HepG2 (cell line): ENCODE results near the gene CCDC117. TPM values are rescaled to one million over a fixed set of nuclear protein-coding genes. Genes with fewer than 3 reads are reported as not detected.
A peak's percentile ranks its signal among the peaks of the same experiment; 100 is the strongest.

Experiments
- CAMTA2 ChIP-seq: sonication (generic); formaldehyde crosslinking; IDR thresholded peaks from 2 replicates; pipeline ENCODE4 v1.4.0; 2020; ENCODE audit warnings: mild to moderate bottlenecking, missing genetic modification reagents, borderline replicate concordance
- CSRNP1 ChIP-seq: sonication (generic); formaldehyde crosslinking; IDR thresholded peaks from 2 replicates; pipeline ENCODE4 v1.8.1; 2023; ENCODE audit warnings: mild to moderate bottlenecking, missing genetic modification reagents
- GATAD2A ChIP-seq: IDR thresholded peaks from 2 replicates; pipeline ENCODE4 v1.6.1; 2016
- HMGXB3 ChIP-seq: sonication (generic); formaldehyde crosslinking; IDR thresholded peaks from 2 replicates; pipeline ENCODE4 v1.4.0; 2020; ENCODE audit warnings: missing genetic modification reagents, borderline replicate concordance
- HOXA7 ChIP-seq: sonication (generic); formaldehyde crosslinking; IDR thresholded peaks from 2 replicates; pipeline ENCODE4 v1.8.1; 2022; ENCODE audit warnings: mild to moderate bottlenecking, missing genetic modification reagents, moderate library complexity
- KDM1A ChIP-seq: IDR thresholded peaks from 2 replicates; pipeline ENCODE4 v1.6.1; 2016; ENCODE audit warnings: missing compliant biosample characterization
- MTA1 ChIP-seq: sonication (generic); formaldehyde crosslinking; IDR thresholded peaks from 2 replicates; pipeline ENCODE4 v1.4.0; 2020; ENCODE audit warnings: missing genetic modification reagents, mild to moderate bottlenecking, borderline replicate concordance
- MYNN ChIP-seq: sonication (generic); formaldehyde crosslinking; IDR thresholded peaks from 2 replicates; pipeline ENCODE4 v1.4.0; 2020; ENCODE audit warnings: mild to moderate bottlenecking, low read depth, missing genetic modification reagents
- PAF1 ChIP-seq: IDR thresholded peaks from 2 replicates; pipeline ENCODE4 v1.6.1; 2016; ENCODE audit warnings: missing genetic modification reagents, missing compliant biosample characterization
- SKI ChIP-seq: fragments of 450-650 bp; IDR thresholded peaks from one replicate; pipeline ENCODE4 v1.6.1; 2018; ENCODE audit warnings: mild to moderate bottlenecking; ENCODE audit not compliant: partially characterized antibody
- SNAPC5 ChIP-seq: sonication (generic); formaldehyde crosslinking; IDR thresholded peaks from 2 replicates; pipeline ENCODE4 v1.8.1; 2023; ENCODE audit warnings: mild to moderate bottlenecking, missing genetic modification reagents, borderline replicate concordance
- TAF1 ChIP-seq: sonication (generic); formaldehyde crosslinking; IDR thresholded peaks from 2 replicates; pipeline ENCODE4 v1.4.0; 2020; ENCODE audit warnings: missing genetic modification reagents
- ZBTB20 ChIP-seq: sonication (generic); formaldehyde crosslinking; IDR thresholded peaks from 2 replicates; pipeline ENCODE4 v1.8.1; 2023; ENCODE audit warnings: missing genetic modification reagents, low read depth, mild to moderate bottlenecking, borderline replicate concordance
- ZFP36 ChIP-seq: fragments of 150-350 bp; IDR thresholded peaks from 2 replicates; pipeline ENCODE4 v1.6.1; 2018; ENCODE audit warnings: borderline replicate concordance, low read length, low read depth; ENCODE audit not compliant: partially characterized antibody
- ZKSCAN1 ChIP-seq: fragments of 150-350 bp; IDR thresholded peaks from 2 replicates; pipeline ENCODE4 v1.6.1; 2014; ENCODE audit warnings: low read length
- ZNF136 ChIP-seq: sonication (generic); formaldehyde crosslinking; IDR thresholded peaks from 2 replicates; pipeline ENCODE4 v1.8.1; 2022; ENCODE audit warnings: low read depth, mild to moderate bottlenecking, moderate library complexity, missing genetic modification reagents
- ZNF20 ChIP-seq: sonication (generic); formaldehyde crosslinking; IDR thresholded peaks from 2 replicates; pipeline ENCODE4 v1.4.0; 2020; ENCODE audit warnings: mild to moderate bottlenecking, moderate library complexity, missing genetic modification reagents
- ZNF225 ChIP-seq: sonication (generic); formaldehyde crosslinking; IDR thresholded peaks from 2 replicates; pipeline ENCODE4 v1.4.0; 2020; ENCODE audit warnings: mild to moderate bottlenecking, missing genetic modification reagents
- ZNF335 ChIP-seq: sonication (generic); formaldehyde crosslinking; IDR thresholded peaks from 2 replicates; pipeline ENCODE4 v1.4.0; 2020; ENCODE audit warnings: missing genetic modification reagents
- ZNF710 ChIP-seq: sonication (generic); formaldehyde crosslinking; IDR thresholded peaks from 2 replicates; pipeline ENCODE4 v1.5.0; 2020; ENCODE audit warnings: mild to moderate bottlenecking, missing genetic modification reagents, borderline replicate concordance
- ZNF713 ChIP-seq: sonication (generic); formaldehyde crosslinking; IDR thresholded peaks from 2 replicates; pipeline ENCODE4 v1.4.0; 2020; ENCODE audit warnings: mild to moderate bottlenecking, missing genetic modification reagents
- ZNF83 ChIP-seq: sonication (generic); formaldehyde crosslinking; IDR thresholded peaks from 2 replicates; pipeline ENCODE4 v1.4.0; 2020; ENCODE audit warnings: missing genetic modification reagents, mild to moderate bottlenecking, borderline replicate concordance
- ZNF841 ChIP-seq: sonication (generic); formaldehyde crosslinking; IDR thresholded peaks from 2 replicates; pipeline ENCODE4 v1.8.1; 2023; ENCODE audit warnings: missing genetic modification reagents, borderline replicate concordance
- polyA plus RNA-seq, 8 experiments: library from polyadenylated mRNA; depleted of rRNA in 3 of 8; stranded (reverse) in 7 of 8; unstranded in 1 of 8; fragments of >200 nt; fragmentation: Illumina TruSeq in 4 of 8; extraction: Trizol in 4 of 8; gene quantifications; 2 replicates each; pipeline versions ENCODE4 v1.2.1 to v1.2.3, GENCODE V29; 2011 to 2016; ENCODE audit warnings: low read depth in 4 of 8, missing spikeins in 1 of 8, mixed read lengths in 1 of 8; ENCODE audit not compliant: insufficient read depth in 1 of 8
- total RNA-seq, 5 experiments: library from RNA; depleted of rRNA; stranded (reverse); fragments of >200 nt; fragmentation: Illumina TruSeq; extraction: Trizol; gene quantifications; 2 replicates each; pipeline ENCODE4 v1.2.3, GENCODE V29; 2016; ENCODE audit warnings: low read depth in 1 of 5

Gene CCDC117
- total and polyA plus RNA-seq, 2 of the 13 experiments (the other 11 are each of a cell fraction or from before 2014, with no cell fraction given): 12.6 to 34.2 TPM

- TF ChIP-seq CAMTA2 (CRISPR knock-in tag) (no peak), MYNN (CRISPR knock-in tag) (no peak), HOXA7 (CRISPR knock-in tag) (no peak), ZFP36 (no peak), ZNF710 (CRISPR knock-in tag) (peak; percentile 99), PAF1 (no peak), ZNF225 (CRISPR knock-in tag) (no peak), SKI (no peak), SNAPC5 (CRISPR knock-in tag) (no peak), CSRNP1 (CRISPR knock-in tag) (peak; percentile 48; the same call in 1 of the 2 replicates), ZNF841 (CRISPR knock-in tag) (no peak), HMGXB3 (CRISPR knock-in tag) (no peak; the same call in 1 of the 2 replicates), ZNF136 (CRISPR knock-in tag) (no peak), GATAD2A (CRISPR knock-in tag) (peak; percentile 96), ZKSCAN1 (no peak), ZBTB20 (CRISPR knock-in tag) (0 out of 2 replicates have a peak, but pooled peaks have one; percentile 38), TAF1 (peak; percentile 21; the same call in 1 of the 2 replicates), ZNF20 (CRISPR knock-in tag) (no peak), ZNF335 (CRISPR knock-in tag) (0 out of 2 replicates have a peak, but pooled peaks have one; percentile 43), ZNF83 (CRISPR knock-in tag) (no peak), MTA1 (peak; percentile 21; the same call in 1 of the 2 replicates), ZNF713 (CRISPR knock-in tag) (no peak), KDM1A (CRISPR knock-in tag) (no peak)
These were observed 36.3 kb downstream of the CCDC117 start (continued) for GRCh38 chr22:28808716-28809355.
